Breast epithelium (tissue), 3 donors: ENCODE results near the gene CNTN1.

Experiments
- CTCF ChIP-seq, 3 donors: fragments of 450-650 bp; IDR thresholded peaks; one replicate each; pipeline ENCODE4 v1.5.1; 2016 to 2017; ENCODE audit warnings: antibody characterized with exemption in 3 of 3, mild to moderate bottlenecking in 3 of 3, moderate library complexity in 3 of 3
- POLR2AphosphoS5 ChIP-seq, 3 donors: sonication (generic); formaldehyde crosslinking; IDR thresholded peaks; one replicate each; pipeline ENCODE4 v1.6.1; 2017; ENCODE audit warnings: antibody characterized with exemption in 3 of 3

- TF ChIP-seq CTCF (IDR thresholded peaks at IDR 0.05) (no peak), POLR2AphosphoS5 (IDR thresholded peaks at IDR 0.05) (no peak)
Measured at GRCh38 chr12:40992158-40992557, 299.9 kb downstream of the CNTN1 start.
